ENCODE measurements around the gene ASB5. TPM values are rescaled to one million over a fixed set of nuclear protein-coding genes. Genes with fewer than 3 reads are reported as not detected.

ASB5 gene, protein sequence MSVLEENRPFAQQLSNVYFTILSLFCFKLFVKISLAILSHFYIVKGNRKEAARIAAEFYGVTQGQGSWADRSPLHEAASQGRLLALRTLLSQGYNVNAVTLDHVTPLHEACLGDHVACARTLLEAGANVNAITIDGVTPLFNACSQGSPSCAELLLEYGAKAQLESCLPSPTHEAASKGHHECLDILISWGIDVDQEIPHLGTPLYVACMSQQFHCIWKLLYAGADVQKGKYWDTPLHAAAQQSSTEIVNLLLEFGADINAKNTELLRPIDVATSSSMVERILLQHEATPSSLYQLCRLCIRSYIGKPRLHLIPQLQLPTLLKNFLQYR
- not detected for total RNA-seq

DNA sequence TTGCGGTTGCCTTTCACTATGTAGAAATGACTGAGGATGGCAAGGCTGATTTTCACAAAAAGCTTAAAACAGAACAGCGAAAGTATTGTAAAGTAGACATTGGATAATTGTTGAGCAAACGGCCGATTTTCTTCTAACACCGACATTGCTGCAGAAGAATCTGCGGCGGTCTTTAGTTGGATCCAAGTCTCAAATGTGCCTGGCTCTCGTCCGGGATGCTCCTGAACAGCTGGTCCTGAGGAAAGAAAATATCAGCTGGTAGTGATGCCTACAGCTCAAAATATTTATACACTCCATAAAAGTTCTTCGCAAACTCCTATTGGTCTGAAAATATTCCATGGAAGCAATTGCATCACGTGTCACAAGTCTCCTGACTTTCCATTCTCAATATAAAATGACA, at the start of gene ASB5:
Gene ASB5, minus strand, starts transcription at position 260 of the 400 bp plus-strand sequence. Its CDS starts 114 bp downstream, at position 146.
- no peaks in the 10 kb centered on the region for H3K36me3 Mint-ChIP-seq (ENCODE audit: insufficient read depth in 2 of 2)
- DNase-seq (no peak), ATAC-seq (replicated peaks in 1 of 2) (no peak)
- H3K4me3 Mint-ChIP-seq, result no peak within 1 kb of the TSS
- H3K27ac Mint-ChIP-seq, result no peak within 1 kb of the TSS
- no peaks in the 10 kb centered on the region for H3K9me3 Mint-ChIP-seq
- H3K4me1 Mint-ChIP-seq (ENCODE audit: low read depth), result no peaks in the 10 kb centered on the region
- peaks cover 5% of the 10 kb centered on the region for H3K27me3 Mint-ChIP-seq (ENCODE audit: low read depth)

DNA sequence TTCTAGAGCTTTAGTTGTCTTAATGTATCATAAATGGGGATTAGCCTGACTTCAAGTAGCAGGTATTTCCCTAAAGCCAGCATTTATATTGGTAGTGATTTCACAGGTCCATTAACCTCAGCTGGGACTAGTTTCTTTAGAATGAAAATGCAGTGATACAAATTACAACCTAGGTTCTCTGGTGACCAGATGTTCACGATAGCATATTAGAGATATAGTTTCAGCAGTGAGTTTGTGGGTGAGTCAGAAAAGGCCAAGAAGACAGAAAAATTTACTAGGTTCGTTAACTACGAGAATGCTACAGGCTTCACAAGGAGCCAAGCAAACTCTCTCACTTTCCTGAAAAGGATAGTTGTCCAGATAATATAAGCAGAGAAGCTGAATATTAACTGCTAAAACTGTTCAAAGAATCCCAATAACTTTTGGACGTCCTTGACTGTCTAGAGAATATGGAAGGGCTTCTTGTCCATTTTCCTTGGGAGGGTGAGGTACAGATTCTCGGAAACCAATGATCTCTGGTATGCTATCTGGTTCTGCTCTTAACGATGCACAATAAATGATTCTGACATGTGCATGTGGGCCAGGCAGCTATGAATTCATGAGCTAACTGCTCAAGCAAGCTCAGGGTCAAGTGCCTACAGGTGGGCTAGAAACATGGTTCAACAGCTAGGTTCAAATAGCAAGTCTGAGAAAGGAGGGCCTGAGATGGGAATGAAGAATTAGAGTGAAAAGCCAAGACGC, 44.7 kb upstream of the ASB5 start:
- DNase-seq (no peak), ATAC-seq (replicated peaks in 1 of 2) (no peak)
- Mint-ChIP-seq H3K4me3 (no peak overlapping the region), H3K9me3 (no peaks in the 10 kb centered on the region), H3K4me1 (ENCODE audit: low read depth) (peaks cover 12% of the 10 kb centered on the region), H3K36me3 (ENCODE audit: insufficient read depth in 2 of 2) (no peaks in the 10 kb centered on the region), H3K27me3 (ENCODE audit: low read depth) (peaks cover 11% of the 10 kb centered on the region), H3K27ac (no peak overlapping the region)

DNA sequence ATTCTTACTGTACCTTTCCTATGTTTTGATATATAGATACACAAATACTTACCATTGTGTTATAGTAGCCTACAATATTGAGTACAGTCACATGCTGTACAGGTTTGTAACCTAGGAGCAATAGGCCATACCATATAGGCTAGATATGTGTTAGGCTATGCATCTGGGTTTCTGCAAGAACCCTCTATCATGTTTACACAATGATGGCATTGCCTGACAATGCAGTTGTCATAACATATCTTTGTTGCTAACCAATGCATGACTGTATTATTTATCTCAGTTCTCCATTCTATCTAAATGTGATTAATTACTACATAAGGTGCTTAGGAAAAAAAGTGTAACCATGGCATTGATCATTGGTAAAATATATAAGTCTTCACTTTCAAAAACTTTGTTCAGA, 40.8 kb upstream of the ASB5 start:
- H3K36me3 Mint-ChIP-seq (ENCODE audit: insufficient read depth in 2 of 2), result no peaks in the 10 kb centered on the region
- H3K27me3 Mint-ChIP-seq (ENCODE audit: low read depth), result peaks cover 28% of the 10 kb centered on the region
- ATAC-seq (replicated peaks in 1 of 2), result no peak
- no peaks in the 10 kb centered on the region for H3K4me1 Mint-ChIP-seq (ENCODE audit: low read depth)
- DNase-seq, result no peak
- H3K9me3 Mint-ChIP-seq, result no peaks in the 10 kb centered on the region
- H3K27ac Mint-ChIP-seq, result no peak overlapping the region
- H3K4me3 Mint-ChIP-seq, result no peak overlapping the region

DNA sequence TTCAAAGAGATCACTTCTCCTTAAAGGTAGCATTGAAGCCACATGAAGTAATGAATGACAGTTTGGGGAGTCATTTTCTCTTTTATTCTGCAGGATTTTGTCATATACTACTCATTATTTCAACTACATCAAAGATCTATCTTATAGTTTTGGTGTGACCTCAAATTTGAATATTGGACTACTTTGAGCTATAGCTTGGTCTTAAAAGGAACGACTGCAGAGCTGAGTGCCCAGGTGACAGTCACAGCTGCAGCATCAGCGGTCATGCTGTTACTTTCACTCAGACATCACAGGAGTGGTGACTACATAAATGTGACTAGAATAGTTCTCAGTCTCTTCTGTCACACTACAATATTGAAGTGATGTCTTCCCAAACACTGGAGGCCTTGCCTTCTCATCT, 40.0 kb upstream of the ASB5 start:
- Mint-ChIP-seq H3K27me3 (ENCODE audit: low read depth) (peaks cover 31% of the 10 kb centered on the region), H3K4me1 (ENCODE audit: low read depth) (no peaks in the 10 kb centered on the region), H3K27ac (no peak overlapping the region), H3K9me3 (no peaks in the 10 kb centered on the region), H3K36me3 (ENCODE audit: insufficient read depth in 2 of 2) (no peaks in the 10 kb centered on the region), H3K4me3 (no peak overlapping the region)
- peak; percentile 66 to 75 for ATAC-seq (replicated peaks in 1 of 2)
- peak in 1 of 2 donors; percentile 2 for DNase-seq

DNA sequence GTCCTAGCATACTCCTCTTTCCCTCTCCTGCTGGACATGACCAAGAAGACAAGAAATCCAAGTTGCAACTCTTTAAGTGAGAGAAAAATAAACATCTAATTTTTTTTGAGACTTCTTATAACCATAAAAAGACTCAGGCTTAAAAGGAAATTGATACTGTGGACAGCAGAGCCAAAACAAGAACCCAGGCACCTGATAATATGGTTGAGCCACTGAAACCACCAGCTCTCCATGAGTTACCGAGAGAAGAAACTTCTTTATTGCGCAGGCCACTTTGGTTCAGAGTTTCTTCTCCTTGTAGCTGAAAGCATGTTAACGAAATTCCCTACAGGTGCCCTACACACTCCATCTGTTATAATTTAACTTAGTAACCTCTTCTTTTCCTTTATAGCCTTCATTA, 39.4 kb upstream of the ASB5 start:
- ATAC-seq (replicated peaks in 1 of 2) (no peak), DNase-seq (no peak)
- Mint-ChIP-seq H3K27me3 (ENCODE audit: low read depth) (peaks cover 38% of the 10 kb centered on the region), H3K27ac (no peak overlapping the region), H3K36me3 (ENCODE audit: insufficient read depth in 2 of 2) (no peaks in the 10 kb centered on the region), H3K4me1 (ENCODE audit: low read depth) (no peaks in the 10 kb centered on the region), H3K4me3 (no peak overlapping the region), H3K9me3 (no peaks in the 10 kb centered on the region)

DNA sequence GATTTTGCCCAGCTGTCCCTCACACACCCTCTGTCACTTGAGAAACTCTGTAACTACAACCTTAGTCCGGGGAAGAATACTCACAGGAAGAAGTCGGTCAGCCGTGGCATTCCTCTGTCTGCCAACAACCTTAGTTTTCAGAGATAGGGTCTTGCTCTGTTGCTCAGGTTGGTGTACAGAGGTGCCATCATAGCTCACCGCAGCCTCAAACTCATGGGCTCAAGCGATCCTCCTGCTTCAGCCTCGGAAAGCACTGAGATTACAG, 38.6 kb upstream of the ASB5 start:
- no peak for DNase-seq
- Mint-ChIP-seq H3K36me3 (ENCODE audit: insufficient read depth in 2 of 2) (no peaks in the 10 kb centered on the region), H3K27ac (no peak overlapping the region), H3K4me1 (ENCODE audit: low read depth) (no peaks in the 10 kb centered on the region), H3K9me3 (no peaks in the 10 kb centered on the region), H3K4me3 (no peak overlapping the region), H3K27me3 (ENCODE audit: low read depth) (peaks cover 46% of the 10 kb centered on the region)
- ATAC-seq (replicated peaks in 1 of 2), result no peak

DNA sequence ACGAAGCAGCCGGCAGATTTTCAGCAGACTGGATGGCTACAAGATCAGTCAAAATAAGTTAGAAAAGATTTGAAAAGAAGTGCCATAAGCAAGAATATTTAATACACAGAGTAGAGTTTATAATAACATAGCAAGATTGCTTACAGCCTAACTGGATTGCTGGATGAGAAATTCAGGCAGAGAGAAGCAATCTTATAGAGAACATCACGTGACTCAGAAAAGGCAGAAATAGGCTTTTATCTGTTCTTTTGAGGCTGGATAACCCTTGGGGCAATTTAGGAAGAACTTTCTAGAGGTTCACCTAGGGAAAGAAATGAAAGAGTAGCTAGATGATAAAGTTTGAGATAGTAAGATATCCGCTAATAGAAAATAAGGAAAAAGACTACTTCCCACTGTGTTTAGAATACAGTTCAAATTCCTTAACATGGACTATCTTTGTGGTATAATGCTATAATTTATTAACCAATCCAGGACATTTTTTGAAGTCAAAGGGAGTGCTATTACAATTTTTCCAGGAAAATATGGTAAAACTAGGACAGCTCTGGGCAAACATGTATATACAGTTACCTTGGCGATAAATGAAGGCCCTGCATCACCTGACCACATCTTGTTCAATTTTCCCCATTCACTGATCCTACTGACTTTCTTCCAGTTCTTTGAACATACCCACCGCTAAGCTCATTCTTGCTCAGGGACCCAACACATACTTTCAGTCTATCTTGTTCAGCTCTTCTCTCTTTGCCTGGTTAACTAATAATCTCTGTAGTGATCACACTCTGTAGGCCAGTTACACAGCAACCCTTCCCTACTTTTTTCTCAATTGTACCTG, 38.0 kb upstream of the ASB5 start:
- Mint-ChIP-seq H3K36me3 (ENCODE audit: insufficient read depth in 2 of 2) (no peaks in the 10 kb centered on the region), H3K4me1 (ENCODE audit: low read depth) (no peaks in the 10 kb centered on the region), H3K27ac (no peak overlapping the region), H3K4me3 (no peak overlapping the region), H3K9me3 (no peaks in the 10 kb centered on the region), H3K27me3 (ENCODE audit: low read depth) (peaks cover 47% of the 10 kb centered on the region)
- no peak for ATAC-seq (replicated peaks in 1 of 2)
- DNase-seq, result no peak

DNA sequence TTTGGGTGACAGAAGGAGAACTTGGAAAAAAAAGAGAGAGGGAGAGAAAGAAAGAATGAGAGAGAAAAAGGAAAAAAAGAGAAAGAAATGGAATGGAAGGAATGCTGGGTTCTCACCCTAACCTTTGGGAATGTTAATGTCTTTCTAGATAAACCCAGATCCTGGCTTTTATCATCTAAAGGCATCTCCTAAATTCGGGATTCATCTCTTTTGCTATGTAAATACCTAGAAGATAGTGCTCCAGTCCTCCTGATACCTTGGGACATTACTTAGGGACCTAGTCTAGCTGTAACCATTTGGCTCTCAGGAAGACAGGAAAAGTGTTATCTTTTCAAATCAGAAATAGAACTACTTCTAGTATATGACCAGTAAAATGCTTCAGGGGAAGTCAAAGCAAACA, 34.9 kb upstream of the ASB5 start:
- Mint-ChIP-seq H3K4me3 (no peak overlapping the region), H3K9me3 (no peaks in the 10 kb centered on the region), H3K4me1 (ENCODE audit: low read depth) (no peaks in the 10 kb centered on the region), H3K27ac (no peak overlapping the region), H3K36me3 (ENCODE audit: insufficient read depth in 2 of 2) (no peaks in the 10 kb centered on the region), H3K27me3 (ENCODE audit: low read depth) (peaks cover 36% of the 10 kb centered on the region)
- ATAC-seq (replicated peaks in 1 of 2), result no peak
- no peak for DNase-seq

DNA sequence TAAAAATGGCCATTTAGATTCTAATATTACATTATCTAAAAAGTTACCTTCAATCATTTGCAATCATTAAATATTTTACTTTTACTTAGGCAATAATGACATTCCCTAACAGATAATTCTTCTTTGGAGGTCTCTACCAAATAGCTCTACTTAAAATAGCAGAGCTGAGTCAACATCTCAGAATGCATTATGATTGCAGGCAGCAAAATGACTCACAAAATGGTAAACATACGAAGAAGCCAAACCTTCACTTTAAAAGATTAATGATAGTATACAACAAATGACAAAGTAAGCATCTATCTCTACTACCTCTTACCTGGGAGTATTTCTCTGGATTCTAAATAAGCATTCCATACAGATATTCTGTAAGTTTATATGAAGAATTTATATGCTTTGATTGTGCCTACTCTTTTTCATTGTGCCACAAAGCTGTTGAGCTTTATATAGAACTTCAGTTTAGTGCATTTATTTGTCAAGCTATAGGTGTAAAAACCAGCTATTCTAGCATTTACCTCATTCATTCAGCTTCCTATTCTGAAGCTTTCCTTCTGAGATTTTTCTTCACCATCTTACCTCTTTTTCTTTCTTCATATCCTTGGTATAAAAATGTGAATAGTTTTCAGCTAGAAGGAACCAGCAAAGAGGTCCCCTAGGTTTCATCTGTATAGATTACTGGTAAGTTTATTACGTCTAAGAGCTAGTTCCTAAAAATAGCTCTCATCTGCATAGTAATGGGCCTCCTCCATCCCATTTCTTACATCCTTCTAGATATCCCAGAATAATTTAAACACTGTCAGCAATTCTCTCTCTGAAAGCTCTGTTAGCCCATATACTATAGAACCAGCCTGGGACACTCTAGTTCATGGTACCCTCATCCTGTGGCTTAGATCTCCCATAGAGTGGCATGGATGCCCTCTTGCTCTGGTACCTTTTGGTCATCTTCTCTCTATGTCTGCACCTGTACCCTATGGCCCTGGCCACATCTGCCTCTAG, 33.6 kb upstream of the ASB5 start:
- Mint-ChIP-seq H3K9me3 (no peaks in the 10 kb centered on the region), H3K27ac (no peak overlapping the region)
- ATAC-seq (replicated peaks in 1 of 2), result no peak

DNA sequence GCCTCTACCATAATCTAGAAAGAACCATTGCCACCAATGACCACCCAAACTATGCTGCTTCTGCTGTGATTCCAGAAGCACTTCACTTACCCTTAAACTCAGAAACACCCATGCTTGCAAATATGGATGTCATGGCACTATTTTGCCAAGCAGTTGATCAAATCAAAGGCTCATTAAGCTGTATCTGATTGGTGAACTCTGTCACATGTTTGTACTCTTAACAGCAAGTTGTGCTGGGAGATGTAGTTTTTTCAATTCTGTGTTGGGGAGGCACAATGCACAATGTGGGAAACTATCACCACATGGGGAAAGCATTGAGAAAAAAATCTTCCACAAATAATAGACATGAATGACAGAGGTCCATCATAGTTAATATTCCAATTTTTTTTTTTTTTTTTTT, 31.5 kb upstream of the ASB5 start:
- Mint-ChIP-seq H3K36me3 (ENCODE audit: insufficient read depth in 2 of 2) (no peaks in the 10 kb centered on the region), H3K9me3 (no peaks in the 10 kb centered on the region), H3K27ac (no peak overlapping the region), H3K4me1 (ENCODE audit: low read depth) (no peaks in the 10 kb centered on the region), H3K4me3 (no peak overlapping the region), H3K27me3 (ENCODE audit: low read depth) (peaks cover 27% of the 10 kb centered on the region)
- no peak for DNase-seq
- ATAC-seq (replicated peaks in 1 of 2), result no peak

More for the DNA sequence above, 33.6 kb upstream of the ASB5 start:
- DNase-seq, result no peak
- Mint-ChIP-seq H3K4me1 (ENCODE audit: low read depth) (no peaks in the 10 kb centered on the region), H3K27me3 (ENCODE audit: low read depth) (peaks cover 33% of the 10 kb centered on the region), H3K4me3 (no peak overlapping the region), H3K36me3 (ENCODE audit: insufficient read depth in 2 of 2) (no peaks in the 10 kb centered on the region)

DNA sequence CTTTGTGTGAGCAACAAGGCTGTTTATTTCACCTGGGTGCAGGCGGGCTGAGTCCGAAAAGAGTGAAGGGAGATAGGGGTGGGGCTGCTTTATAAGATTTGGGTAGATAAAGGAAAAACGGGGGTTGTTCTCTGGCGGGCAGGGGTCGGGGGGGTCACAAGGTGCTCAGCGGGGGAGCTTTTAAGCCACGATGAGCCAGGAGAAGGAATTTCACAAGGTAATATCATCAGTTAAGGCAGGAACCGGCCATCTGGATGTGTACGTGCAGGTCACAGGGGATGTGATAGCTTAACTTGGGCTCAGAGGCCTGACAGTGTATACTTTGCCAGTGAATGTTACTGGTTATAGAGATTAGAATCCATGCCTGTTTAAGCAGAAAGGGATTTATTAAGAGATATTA, 31.0 kb upstream of the ASB5 start:
- Mint-ChIP-seq H3K27ac (no peak overlapping the region), H3K4me3 (no peak overlapping the region), H3K9me3 (no peaks in the 10 kb centered on the region), H3K4me1 (ENCODE audit: low read depth) (no peaks in the 10 kb centered on the region), H3K36me3 (ENCODE audit: insufficient read depth in 2 of 2) (no peaks in the 10 kb centered on the region), H3K27me3 (ENCODE audit: low read depth) (peaks cover 21% of the 10 kb centered on the region)
- no peak for ATAC-seq (replicated peaks in 1 of 2)
- no peak for DNase-seq

DNA sequence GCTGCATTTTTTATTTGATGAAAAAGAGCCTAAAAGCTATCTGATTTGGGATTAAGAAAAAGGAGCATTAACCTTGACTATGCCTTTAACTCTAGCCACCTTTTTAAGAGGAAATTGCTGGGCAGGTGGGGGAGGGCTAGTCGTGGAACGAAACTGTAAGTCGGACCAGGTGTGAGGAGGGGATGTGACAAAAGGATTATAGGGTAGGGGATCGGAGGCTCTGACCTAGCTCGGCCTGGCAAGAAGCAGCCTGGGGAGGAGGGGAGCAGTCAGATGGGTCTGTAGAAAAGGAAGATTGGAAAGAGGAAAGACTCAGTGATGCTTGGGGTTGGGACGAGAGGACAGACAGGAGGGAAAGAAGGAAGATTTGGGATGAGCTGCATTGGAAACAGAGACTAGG, 29.6 kb upstream of the ASB5 start:
- no peak overlapping the region for H3K4me3 Mint-ChIP-seq
- DNase-seq, result no peak
- ATAC-seq (replicated peaks in 1 of 2), result no peak
- no peaks in the 10 kb centered on the region for H3K36me3 Mint-ChIP-seq (ENCODE audit: insufficient read depth in 2 of 2)
- no peaks in the 10 kb centered on the region for H3K4me1 Mint-ChIP-seq (ENCODE audit: low read depth)
- H3K27me3 Mint-ChIP-seq (ENCODE audit: low read depth), result peaks cover 11% of the 10 kb centered on the region
- H3K27ac Mint-ChIP-seq, result no peak overlapping the region
- no peaks in the 10 kb centered on the region for H3K9me3 Mint-ChIP-seq
